SJCRH30 (cell line): ENCODE measurements around the gene CNTNAP4. TPM values are rescaled to one million over a fixed set of nuclear protein-coding genes. Genes with fewer than 3 reads are reported as not detected.
A peak's percentile ranks its signal among the peaks of the same experiment; 100 is the strongest.

ENCODE experiments used
- DNase-seq, 2 experiments: peaks; one replicate each; pipeline ENCODE4 v3.0.0-alpha.2; 2015 to 2020
- H3K27ac ChIP-seq: fragments of 250-450 bp; sonication (Bioruptor Pico); 2 replicates; pipeline ENCODE4 v1.5.1; 2020; ENCODE audit warnings: mild to moderate bottlenecking, moderate library complexity
- H3K27me3 ChIP-seq: fragments of 250-450 bp; sonication (Bioruptor Pico); 2 replicates; pipeline ENCODE4 v1.5.1; 2020; ENCODE audit warnings: mild to moderate bottlenecking, moderate library complexity
- H3K36me3 ChIP-seq: fragments of 250-450 bp; sonication (Bioruptor Pico); 2 replicates; pipeline ENCODE4 v1.5.1; 2020; ENCODE audit warnings: mild to moderate bottlenecking, moderate library complexity
- H3K4me1 ChIP-seq: fragments of 250-450 bp; sonication (Bioruptor Pico); 2 replicates; pipeline ENCODE4 v1.5.1; 2020; ENCODE audit warnings: mild to moderate bottlenecking, moderate library complexity
- H3K4me3 ChIP-seq: fragments of 250-450 bp; sonication (Bioruptor Pico); 2 replicates; pipeline ENCODE4 v1.5.1; 2020; ENCODE audit warnings: mild to moderate bottlenecking, moderate library complexity
- H3K9me3 ChIP-seq: fragments of 250-450 bp; sonication (Bioruptor Pico); replicated peaks from 2 replicates; pipeline ENCODE4 v1.5.1; 2020; ENCODE audit warnings: mild to moderate bottlenecking, moderate library complexity
- total RNA-seq: library from RNA; depleted of rRNA; stranded (reverse); fragments of >200 nt; shearing (Covaris generic); gene quantifications from 2 replicates; pipeline ENCODE4 v1.2.3, GENCODE V29; 2014; rRNA removed

The CNTNAP4 gene
- not detected in 2 replicates for total RNA-seq

DNA sequence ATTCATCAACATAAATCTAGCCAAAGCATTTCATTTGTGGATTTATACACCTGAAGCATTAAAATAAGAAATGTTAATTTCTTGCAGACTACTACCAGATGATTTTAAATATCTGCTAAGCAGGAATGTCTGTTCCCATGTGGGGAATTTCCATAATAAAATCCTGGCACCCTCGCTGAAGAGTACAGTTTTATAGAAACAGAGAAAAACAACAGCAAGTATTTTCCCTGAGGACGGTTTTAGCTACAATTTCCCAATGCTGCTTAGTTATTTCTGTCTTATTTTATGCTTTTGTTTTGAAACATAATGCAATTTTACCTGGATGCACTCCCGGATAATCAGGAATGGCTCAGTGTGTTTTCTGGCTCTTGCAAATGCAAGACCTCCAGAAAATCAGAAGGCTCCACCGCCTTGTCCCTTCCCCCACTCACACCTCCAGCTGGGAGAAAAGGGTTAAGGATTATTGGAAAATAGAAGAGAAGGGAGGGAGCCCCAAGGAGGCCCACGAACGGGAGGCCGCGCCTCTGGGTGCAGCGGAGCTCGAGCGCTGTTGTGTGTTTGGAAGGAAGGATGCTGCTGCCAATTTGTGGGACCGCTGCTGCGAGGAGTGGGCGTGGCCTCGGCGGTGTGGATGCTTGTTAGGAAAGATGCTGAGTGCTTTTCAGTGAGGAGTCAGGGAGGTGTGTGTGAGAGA lies at the start of gene CNTNAP4:
CNTNAP4 (plus strand) TSS at position 657 of the 694 bp plus-strand sequence. CDS start 262 bp downstream, outside the sequence.
- no peak within 1 kb of the TSS for H3K4me3 ChIP-seq
- no peaks in the 10 kb centered on the region for H3K4me1 ChIP-seq
- H3K9me3 ChIP-seq, result no peaks in the 10 kb centered on the region
- no peaks in the 10 kb centered on the region for H3K36me3 ChIP-seq
- H3K27ac ChIP-seq, result no peak within 1 kb of the TSS
- no peaks in the 10 kb centered on the region for H3K27me3 ChIP-seq
- DNase-seq, result no peak

GRCh38 chr16:76228546-76229146 lies 48.6 kb upstream of the CNTNAP4 start:
- Histone ChIP-seq H3K4me3 (no peak overlapping the region), H3K27me3 (no peaks in the 10 kb centered on the region), H3K4me1 (no peaks in the 10 kb centered on the region), H3K27ac (no peak overlapping the region), H3K36me3 (no peaks in the 10 kb centered on the region), H3K9me3 (no peaks in the 10 kb centered on the region)
- no peak for DNase-seq

- Histone ChIP-seq H3K4me1 (no peaks in the 10 kb centered on the region), H3K27ac (no peak overlapping the region), H3K36me3 (no peaks in the 10 kb centered on the region), H3K9me3 (no peaks in the 10 kb centered on the region), H3K27me3 (no peaks in the 10 kb centered on the region), H3K4me3 (no peak overlapping the region)
- DNase-seq, result no peak
Measured at GRCh38 chr16:76232704-76233103, 44.5 kb upstream of the CNTNAP4 start.

DNA sequence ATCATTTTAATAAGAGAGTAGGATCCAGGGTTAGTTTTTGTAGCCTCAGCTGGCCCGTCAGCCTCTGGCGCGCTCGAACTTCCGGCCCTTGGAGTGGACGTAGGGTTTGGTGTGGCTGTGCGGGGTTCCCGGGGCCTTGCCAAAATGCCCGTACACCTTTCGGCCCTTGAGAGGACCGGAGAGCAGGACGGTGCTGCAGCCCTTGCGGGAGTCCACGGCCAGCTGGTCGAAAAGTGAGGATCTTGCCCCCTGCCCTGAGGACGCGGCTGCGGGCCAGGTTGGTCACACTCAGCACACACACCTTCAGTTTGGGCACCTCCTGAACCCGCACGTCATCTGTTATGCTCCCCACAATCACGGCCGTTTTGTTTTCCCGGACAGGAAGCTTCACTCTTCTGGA lies 42.2 kb upstream of the CNTNAP4 start:
- Histone ChIP-seq H3K4me3 (no peak overlapping the region), H3K36me3 (no peaks in the 10 kb centered on the region), H3K9me3 (no peaks in the 10 kb centered on the region), H3K27me3 (no peaks in the 10 kb centered on the region), H3K4me1 (no peaks in the 10 kb centered on the region), H3K27ac (no peak overlapping the region)
- no peak for DNase-seq

GRCh38 chr16:76235426-76235825 lies 41.8 kb upstream of the CNTNAP4 start:
- no peak for DNase-seq
- H3K27ac ChIP-seq, result no peak overlapping the region
- no peaks in the 10 kb centered on the region for H3K4me1 ChIP-seq
- H3K36me3 ChIP-seq, result no peaks in the 10 kb centered on the region
- no peaks in the 10 kb centered on the region for H3K27me3 ChIP-seq
- no peak overlapping the region for H3K4me3 ChIP-seq
- no peaks in the 10 kb centered on the region for H3K9me3 ChIP-seq

- H3K4me3 ChIP-seq, result no peak overlapping the region
- DNase-seq, result no peak
- no peaks in the 10 kb centered on the region for H3K27me3 ChIP-seq
- H3K27ac ChIP-seq, result no peak overlapping the region
- no peaks in the 10 kb centered on the region for H3K4me1 ChIP-seq
- H3K9me3 ChIP-seq, result no peaks in the 10 kb centered on the region
- H3K36me3 ChIP-seq, result no peaks in the 10 kb centered on the region
Measured at GRCh38 chr16:76237471-76237870, 39.7 kb upstream of the CNTNAP4 start.

DNA sequence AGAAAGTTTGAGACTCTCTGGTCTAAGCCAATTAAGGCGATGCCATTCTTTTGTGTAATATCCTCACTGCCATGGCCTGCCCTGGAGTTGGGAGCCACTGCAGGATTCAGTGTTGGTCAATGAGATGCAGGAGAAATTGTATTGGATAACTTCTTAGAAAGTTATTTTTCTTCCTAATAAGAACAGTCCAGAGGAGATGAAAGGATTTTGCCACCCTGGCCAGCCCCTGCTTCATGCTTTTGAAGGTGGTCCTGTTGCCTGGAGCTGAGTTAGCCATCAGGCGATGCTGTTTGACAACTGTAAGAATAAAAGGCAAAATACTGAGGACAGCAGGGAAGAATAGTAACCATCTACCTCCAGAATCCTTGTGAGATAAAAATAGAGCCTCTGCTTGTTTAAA lies 35.4 kb upstream of the CNTNAP4 start:
- no peak for DNase-seq
- H3K4me1 ChIP-seq, result no peaks in the 10 kb centered on the region
- no peaks in the 10 kb centered on the region for H3K27me3 ChIP-seq
- no peaks in the 10 kb centered on the region for H3K9me3 ChIP-seq
- H3K36me3 ChIP-seq, result no peaks in the 10 kb centered on the region
- no peak overlapping the region for H3K27ac ChIP-seq
- no peak overlapping the region for H3K4me3 ChIP-seq

- DNase-seq, result no peak
- Histone ChIP-seq H3K9me3 (no peaks in the 10 kb centered on the region), H3K36me3 (no peaks in the 10 kb centered on the region), H3K27me3 (no peaks in the 10 kb centered on the region), H3K4me1 (no peaks in the 10 kb centered on the region), H3K27ac (no peak overlapping the region), H3K4me3 (no peak overlapping the region)
Measured at GRCh38 chr16:76243620-76244019, 33.6 kb upstream of the CNTNAP4 start.

DNA sequence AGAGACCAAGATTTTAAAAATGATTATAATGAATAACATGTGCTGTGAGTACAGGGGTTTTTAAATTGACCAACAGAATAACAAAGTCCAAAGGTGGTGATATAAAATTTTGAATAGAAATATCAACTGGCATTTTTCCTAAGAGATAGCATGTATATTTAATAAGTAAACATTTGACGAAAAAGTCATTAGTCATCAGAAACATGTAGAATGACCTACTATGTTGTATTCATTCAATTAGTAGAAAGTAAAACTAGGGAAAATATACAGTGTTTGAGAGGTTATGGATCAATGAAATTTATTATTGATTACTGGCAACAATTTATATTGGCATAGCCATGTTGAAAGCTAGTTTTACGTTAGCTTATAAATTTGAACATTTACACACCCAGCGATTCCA lies 30.6 kb upstream of the CNTNAP4 start:
- no peak overlapping the region for H3K27ac ChIP-seq
- H3K36me3 ChIP-seq, result no peaks in the 10 kb centered on the region
- H3K27me3 ChIP-seq, result no peaks in the 10 kb centered on the region

DNA sequence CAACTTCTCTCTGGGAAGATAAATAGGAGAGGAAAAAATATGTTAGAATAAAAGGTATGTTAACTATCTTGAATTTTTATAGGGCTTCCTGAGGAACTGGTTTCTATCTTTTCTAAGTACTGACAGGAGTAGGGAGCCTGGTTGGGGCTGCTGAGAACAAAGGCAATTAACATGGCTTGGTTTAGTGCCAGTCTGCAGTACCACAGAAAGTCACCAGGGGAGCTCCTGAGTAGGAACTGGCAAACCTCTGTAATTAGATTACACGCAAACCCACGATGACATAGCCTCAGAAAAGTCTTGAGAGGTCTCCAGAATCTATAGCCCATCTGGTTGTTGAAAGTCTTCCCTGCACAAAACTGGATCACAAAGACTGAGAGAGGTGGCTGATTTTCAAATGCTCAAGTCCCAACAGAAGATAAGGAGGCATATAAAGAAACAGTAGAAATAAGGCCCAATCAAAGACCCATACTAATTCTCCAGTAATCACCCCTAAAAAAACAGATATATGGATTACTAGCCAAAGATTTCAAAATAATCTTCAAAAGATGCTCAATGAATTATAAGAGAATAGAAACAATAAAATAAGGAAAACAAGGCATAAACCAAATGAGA lies 11.7 kb upstream of the CNTNAP4 start:
- no peak overlapping the region for H3K27ac ChIP-seq
- no peak overlapping the region for H3K4me3 ChIP-seq
- no peaks in the 10 kb centered on the region for H3K4me1 ChIP-seq
- H3K27me3 ChIP-seq, result no peaks in the 10 kb centered on the region
- H3K9me3 ChIP-seq, result no peaks in the 10 kb centered on the region
- DNase-seq, result peak; percentile 15 to 65
- no peaks in the 10 kb centered on the region for H3K36me3 ChIP-seq

More for the DNA sequence above, 30.6 kb upstream of the CNTNAP4 start:
- Histone ChIP-seq H3K4me1 (no peaks in the 10 kb centered on the region), H3K4me3 (no peak overlapping the region), H3K9me3 (no peaks in the 10 kb centered on the region)
- DNase-seq, result no peak

DNA sequence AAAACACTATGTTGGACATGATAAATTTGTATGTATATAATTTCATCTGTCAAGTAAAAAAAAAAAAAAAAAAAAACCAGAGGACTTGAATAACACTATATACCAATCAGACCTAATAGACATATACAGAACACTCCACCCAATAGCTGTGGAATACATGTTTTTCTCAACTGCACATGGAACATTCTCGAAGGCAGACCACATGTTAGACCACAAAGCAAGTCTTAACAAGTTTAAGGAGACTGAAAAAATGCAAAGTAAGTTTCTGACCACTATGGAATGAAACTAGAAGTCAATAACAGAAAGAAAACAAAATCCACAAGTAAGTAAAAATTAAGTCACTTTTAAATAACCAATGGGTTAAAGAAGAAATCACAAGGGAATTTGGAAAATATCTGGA lies 8.4 kb upstream of the CNTNAP4 start:
- H3K27ac ChIP-seq, result no peak overlapping the region
- no peaks in the 10 kb centered on the region for H3K4me1 ChIP-seq
- no peak overlapping the region for H3K4me3 ChIP-seq
- H3K27me3 ChIP-seq, result no peaks in the 10 kb centered on the region
- no peak for DNase-seq
- no peaks in the 10 kb centered on the region for H3K36me3 ChIP-seq
- H3K9me3 ChIP-seq, result no peaks in the 10 kb centered on the region

GRCh38 chr16:76277460-76278030 lies 344 bp downstream of the CNTNAP4 start:
- DNase-seq, result no peak
- Histone ChIP-seq H3K27me3 (no peaks in the 10 kb centered on the region), H3K9me3 (no peaks in the 10 kb centered on the region), H3K4me3 (no peak overlapping the region), H3K4me1 (no peaks in the 10 kb centered on the region), H3K27ac (no peak overlapping the region), H3K36me3 (no peaks in the 10 kb centered on the region)

- DNase-seq, result no peak
Measured at GRCh38 chr16:76278086-76278485, 885 bp downstream of the CNTNAP4 start.

DNA sequence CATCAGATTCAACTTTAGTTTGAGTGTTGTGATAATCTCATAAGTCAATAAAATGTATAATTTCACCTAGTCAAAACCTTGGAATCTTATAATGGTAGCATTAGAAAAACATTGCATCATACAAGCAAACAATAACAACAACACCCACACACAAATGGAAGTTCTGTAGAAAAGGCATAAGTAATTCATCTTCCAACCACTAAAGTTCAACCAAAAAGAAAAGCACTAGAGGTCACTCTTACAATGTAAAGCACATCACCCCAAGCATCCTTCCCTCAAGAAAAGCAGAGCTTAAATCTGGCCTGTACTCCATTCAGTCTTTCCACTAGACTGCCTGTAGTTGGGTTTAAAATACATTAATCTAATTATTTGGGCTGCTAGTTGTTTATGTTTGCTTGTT lies 1.8 kb downstream of the CNTNAP4 start:
- no peaks in the 10 kb centered on the region for H3K27me3 ChIP-seq
- no peak overlapping the region for H3K4me3 ChIP-seq
- H3K27ac ChIP-seq, result no peak overlapping the region
- H3K36me3 ChIP-seq, result no peaks in the 10 kb centered on the region
- DNase-seq, result no peak
- H3K4me1 ChIP-seq, result no peaks in the 10 kb centered on the region
- H3K9me3 ChIP-seq, result no peaks in the 10 kb centered on the region

More at GRCh38 chr16:76278086-76278485, 885 bp downstream of the CNTNAP4 start:
- Histone ChIP-seq H3K4me1 (no peaks in the 10 kb centered on the region), H3K9me3 (no peaks in the 10 kb centered on the region), H3K4me3 (no peak overlapping the region), H3K27me3 (no peaks in the 10 kb centered on the region), H3K36me3 (no peaks in the 10 kb centered on the region), H3K27ac (no peak overlapping the region)
